Neural crest cell (in vitro differentiated cells): ENCODE results near the gene KIRREL1. TPM values are rescaled to one million over a fixed set of nuclear protein-coding genes. Genes with fewer than 3 reads are reported as not detected.

ENCODE experiments used
- DNase-seq: peaks from one replicate; pipeline ENCODE4 v3.0.0; 2021; ENCODE audit warnings: low read depth, mixed read lengths, low spot score
- H3K27ac Mint-ChIP-seq: one replicate; pipeline ENCODE4 v1.8.0; 2021; ENCODE audit warnings: mild to moderate bottlenecking, mixed read lengths; ENCODE audit not compliant: unreplicated experiment
- H3K27me3 Mint-ChIP-seq: 2 replicates; pipeline ENCODE4 v1.8.0; 2021; ENCODE audit warnings: low read depth, mild to moderate bottlenecking, mixed read lengths
- H3K36me3 Mint-ChIP-seq: 2 replicates; pipeline ENCODE4 v1.8.0; 2021; ENCODE audit warnings: low read depth, mild to moderate bottlenecking, mixed read lengths
- H3K4me1 Mint-ChIP-seq: 2 replicates; pipeline ENCODE4 v1.8.0; 2021; ENCODE audit warnings: mixed read lengths
- H3K4me3 Mint-ChIP-seq: one replicate; pipeline ENCODE4 v1.8.0; 2021; ENCODE audit warnings: mild to moderate bottlenecking, mixed read lengths
- H3K9me3 Mint-ChIP-seq: 2 replicates; pipeline ENCODE4 v1.8.0; 2021; ENCODE audit warnings: mixed read lengths
- total RNA-seq: library from RNA; stranded (reverse); gene quantifications from 2 replicates; pipeline ENCODE4 v1.2.1, GENCODE V29; 2021
- TF ChIP-seq, protein P1 (sequence below): fragments of 200-600 bp; sonication (generic); conservative IDR thresholded peaks from 2 replicates; pipeline ENCODE4 v1.5.0; 2021; ENCODE audit warnings: antibody characterized with exemption, mild to moderate bottlenecking

The KIRREL1 gene
- total RNA-seq, 1 donor from 2014 or later: 64.9 TPM

DNA sequence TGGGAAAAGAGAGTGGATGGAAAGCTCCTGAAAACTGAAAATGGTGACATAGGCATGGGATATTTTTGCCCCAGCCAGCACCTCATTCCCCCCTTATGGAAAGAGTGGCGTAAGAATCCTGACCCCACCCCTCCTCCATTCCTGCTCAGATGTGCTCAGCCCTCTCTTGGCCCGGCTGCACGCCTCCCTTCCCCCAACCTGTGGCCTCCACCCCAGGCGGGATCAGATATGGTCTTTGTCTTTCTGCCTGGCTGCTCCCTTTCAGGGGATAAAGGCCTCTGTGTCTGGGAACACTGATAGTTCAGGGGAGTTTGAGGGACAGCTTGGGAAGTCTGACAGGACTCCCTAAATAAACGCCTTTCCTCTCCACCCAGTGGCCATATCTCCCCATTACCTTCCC lies 49.8 kb downstream of the KIRREL1 start:
- H3K9me3 Mint-ChIP-seq: peaks cover 3% of the 10 kb centered on the region
- DNase-seq: peak; percentile 54
- H3K27me3 Mint-ChIP-seq: no peaks in the 10 kb centered on the region
- peaks cover 5% of the 10 kb centered on the region for H3K36me3 Mint-ChIP-seq
- H3K27ac Mint-ChIP-seq: peak overlapping the region; percentile 86
- H3K4me1 Mint-ChIP-seq: peaks cover 75% of the 10 kb centered on the region
- peak overlapping the region; percentile 77 for H3K4me3 Mint-ChIP-seq
- TF ChIP-seq, protein P1, sequence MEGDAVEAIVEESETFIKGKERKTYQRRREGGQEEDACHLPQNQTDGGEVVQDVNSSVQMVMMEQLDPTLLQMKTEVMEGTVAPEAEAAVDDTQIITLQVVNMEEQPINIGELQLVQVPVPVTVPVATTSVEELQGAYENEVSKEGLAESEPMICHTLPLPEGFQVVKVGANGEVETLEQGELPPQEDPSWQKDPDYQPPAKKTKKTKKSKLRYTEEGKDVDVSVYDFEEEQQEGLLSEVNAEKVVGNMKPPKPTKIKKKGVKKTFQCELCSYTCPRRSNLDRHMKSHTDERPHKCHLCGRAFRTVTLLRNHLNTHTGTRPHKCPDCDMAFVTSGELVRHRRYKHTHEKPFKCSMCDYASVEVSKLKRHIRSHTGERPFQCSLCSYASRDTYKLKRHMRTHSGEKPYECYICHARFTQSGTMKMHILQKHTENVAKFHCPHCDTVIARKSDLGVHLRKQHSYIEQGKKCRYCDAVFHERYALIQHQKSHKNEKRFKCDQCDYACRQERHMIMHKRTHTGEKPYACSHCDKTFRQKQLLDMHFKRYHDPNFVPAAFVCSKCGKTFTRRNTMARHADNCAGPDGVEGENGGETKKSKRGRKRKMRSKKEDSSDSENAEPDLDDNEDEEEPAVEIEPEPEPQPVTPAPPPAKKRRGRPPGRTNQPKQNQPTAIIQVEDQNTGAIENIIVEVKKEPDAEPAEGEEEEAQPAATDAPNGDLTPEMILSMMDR: no peak

DNA sequence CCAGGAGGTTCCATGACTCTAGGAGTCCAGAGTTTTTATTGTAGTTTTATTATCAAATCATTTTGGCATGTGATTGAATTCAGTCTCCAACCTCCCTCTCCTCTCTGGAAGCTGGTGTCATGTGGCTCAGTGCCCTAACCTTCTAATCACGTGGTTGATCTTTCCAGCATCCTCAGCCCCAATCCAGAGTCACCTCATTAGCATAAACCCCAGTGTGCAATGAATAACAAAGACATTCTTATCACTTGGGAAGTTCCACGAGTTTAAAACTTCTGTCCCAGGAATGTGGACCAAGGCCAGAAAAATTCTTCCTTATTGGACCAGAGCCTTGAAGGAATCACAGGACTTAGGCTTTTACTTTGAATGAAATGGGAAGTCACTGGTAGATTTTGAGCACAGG lies 52.2 kb downstream of the KIRREL1 start:
- Mint-ChIP-seq H3K27me3 (no peaks in the 10 kb centered on the region), H3K4me3 (no peak overlapping the region), H3K36me3 (peaks cover 5% of the 10 kb centered on the region), H3K9me3 (peaks cover 3% of the 10 kb centered on the region), H3K4me1 (peaks cover 50% of the 10 kb centered on the region), H3K27ac (peak overlapping the region; percentile 9)
- TF ChIP-seq, protein P1: no peak
- no peak for DNase-seq

DNA sequence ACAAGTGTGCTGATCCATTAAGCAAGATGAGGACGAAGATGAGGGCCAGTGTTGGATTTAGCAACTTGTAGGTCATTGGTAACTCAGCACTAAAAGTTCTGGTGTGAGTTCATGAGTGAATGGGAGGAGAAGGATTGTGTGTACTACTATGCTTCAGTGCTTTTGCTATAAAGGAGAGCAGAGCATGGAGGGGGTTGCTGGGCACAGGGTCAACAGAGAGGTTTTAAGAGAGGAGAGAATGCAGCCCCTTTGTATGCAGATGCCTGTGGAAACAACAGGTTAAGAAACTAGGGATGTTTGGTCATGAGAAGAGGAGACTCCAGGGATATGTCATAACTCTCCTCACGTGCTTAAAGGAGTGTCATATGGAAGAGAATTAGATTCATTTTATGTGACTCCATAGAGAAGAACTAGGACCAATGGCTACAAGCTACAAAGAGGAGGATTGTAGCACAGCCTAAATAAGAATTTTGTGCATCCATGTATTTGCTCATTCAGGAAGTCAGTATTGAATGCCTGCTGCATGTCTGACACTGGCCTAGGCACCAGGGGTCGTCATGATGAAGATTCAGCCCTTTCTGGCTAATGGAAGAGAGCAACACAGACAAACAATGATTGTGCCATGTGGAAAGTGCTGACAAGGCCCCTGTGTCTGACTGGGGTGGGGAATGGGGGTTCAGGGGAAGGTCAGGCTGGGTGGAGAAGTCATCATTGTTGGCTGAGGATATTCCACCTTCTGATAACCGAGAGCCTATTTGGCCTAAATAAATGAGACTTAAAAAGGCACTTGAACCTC lies 53.5 kb downstream of the KIRREL1 start:
- no peak for DNase-seq

DNA sequence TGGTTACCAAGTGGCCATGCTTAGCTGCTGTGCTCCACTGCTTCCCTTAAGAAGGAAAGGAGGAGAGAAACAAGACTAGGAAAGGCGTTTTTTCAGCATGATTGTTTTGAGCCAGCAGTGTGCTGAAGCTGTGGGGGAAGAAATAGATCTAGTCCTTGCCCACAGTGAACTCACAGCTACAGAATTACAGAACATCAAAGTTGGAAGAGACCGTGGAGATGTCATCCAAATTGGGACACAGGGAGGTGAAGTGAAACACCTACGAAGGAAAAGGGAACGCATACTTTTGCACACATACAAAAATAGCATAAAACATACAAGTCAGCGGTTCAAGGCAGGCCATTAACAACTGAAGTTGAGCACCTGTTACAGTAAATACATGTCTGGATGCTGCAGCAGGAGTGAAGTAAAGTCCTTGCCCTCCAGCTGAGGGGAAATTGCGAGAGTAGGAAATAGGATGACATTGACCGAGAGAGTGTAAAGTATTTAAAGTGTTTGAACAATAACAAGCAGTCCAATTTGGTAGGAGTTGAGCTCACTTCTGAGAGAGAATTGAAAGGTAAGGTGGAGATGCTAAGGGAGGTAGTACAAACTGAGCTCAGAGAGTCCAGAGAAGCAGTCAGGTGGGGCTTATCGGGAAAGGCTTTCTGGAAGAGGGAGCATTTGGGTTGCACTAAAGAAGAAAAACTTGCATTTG lies 55.1 kb downstream of the KIRREL1 start:
- Mint-ChIP-seq H3K4me3 (no peak overlapping the region), H3K27ac (no peak overlapping the region), H3K27me3 (no peaks in the 10 kb centered on the region), H3K9me3 (no peaks in the 10 kb centered on the region), H3K4me1 (peaks cover 35% of the 10 kb centered on the region), H3K36me3 (peaks cover 7% of the 10 kb centered on the region)
- TF ChIP-seq, protein P1: no peak
- no peak for DNase-seq

More for the DNA sequence above, 53.5 kb downstream of the KIRREL1 start:
- no peak overlapping the region for H3K4me3 Mint-ChIP-seq
- H3K27ac Mint-ChIP-seq: no peak overlapping the region
- no peaks in the 10 kb centered on the region for H3K9me3 Mint-ChIP-seq
- peaks cover 39% of the 10 kb centered on the region for H3K4me1 Mint-ChIP-seq
- H3K27me3 Mint-ChIP-seq: no peaks in the 10 kb centered on the region
- TF ChIP-seq, protein P1: no peak
- H3K36me3 Mint-ChIP-seq: peaks cover 5% of the 10 kb centered on the region

DNA sequence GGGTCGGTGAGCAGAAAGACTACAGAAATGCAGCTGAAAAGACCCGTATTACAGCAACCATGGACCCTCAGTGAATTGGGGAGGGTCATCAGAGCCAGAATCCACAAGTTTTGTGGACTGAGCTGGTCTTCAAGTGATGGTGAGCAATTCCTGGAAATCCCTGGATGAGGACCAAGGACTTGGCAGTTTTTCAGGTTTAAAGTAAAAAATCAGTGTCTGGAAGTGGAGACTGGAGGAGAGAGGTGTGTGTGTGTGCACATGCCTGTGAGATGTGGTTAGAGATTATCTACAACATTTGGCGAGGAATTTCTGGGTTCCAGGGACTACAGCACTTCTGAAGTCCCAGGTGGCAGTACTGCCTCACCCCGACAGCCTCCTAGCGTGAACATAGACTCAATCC lies 56.4 kb downstream of the KIRREL1 start:
- Mint-ChIP-seq H3K4me3 (no peak overlapping the region), H3K4me1 (peaks cover 33% of the 10 kb centered on the region), H3K9me3 (no peaks in the 10 kb centered on the region), H3K27ac (no peak overlapping the region), H3K27me3 (no peaks in the 10 kb centered on the region), H3K36me3 (peaks cover 9% of the 10 kb centered on the region)
- no peak for DNase-seq
- TF ChIP-seq, protein P1: no peak
